Caco-2 (cell line): ENCODE data around the gene RAP1GAP2. TPM values are rescaled to one million over a fixed set of nuclear protein-coding genes. Genes with fewer than 3 reads are reported as not detected.

ENCODE experiments used
- BruUV-seq: library from RNA; stranded (reverse); fragments of 400-500 nt; replicated peaks from 2 replicates; lab custom pipeline; 2021; lab: Mats Ljungman, UMichigan
- CTCF ChIA-PET: fragments of 300-600 bp; sonication (Branson Sonifier 250); formaldehyde crosslinking; loops from one replicate; lab custom pipeline; 2022; ENCODE audit warnings: antibody characterized with exemption; lab: Charles Lee
- POLR2A ChIA-PET: fragments of 300-600 bp; sonication (Branson Sonifier 250); formaldehyde crosslinking; loops from one replicate; lab custom pipeline; 2022; ENCODE audit warnings: antibody characterized with exemption; lab: Charles Lee
- DNase-seq, 2 experiments: peaks; one replicate each; pipeline versions ENCODE4 v3.0.0 to v3.0.0-alpha.2; 2020 to 2022
- H3K27me3 ChIP-seq: replicated peaks from 2 replicates; pipeline ENCODE4 v1.6.0; 2011; ENCODE audit warnings: low read length; ENCODE audit not compliant: control insufficient read depth, insufficient read depth
- H3K36me3 ChIP-seq: 2 replicates; pipeline ENCODE4 v1.5.1; 2011; ENCODE audit warnings: low read length; ENCODE audit not compliant: control insufficient read depth, insufficient read depth
- H3K4me1 ChIP-seq: fragments of 250-450 bp; sonication (Bioruptor Pico); 2 replicates; pipeline ENCODE4 v1.5.1; 2020; ENCODE audit warnings: mild to moderate bottlenecking
- H3K4me3 ChIP-seq: 2 replicates; pipeline ENCODE4 v1.5.1; 2011; ENCODE audit warnings: low read depth, mild to moderate bottlenecking, control low read depth, low read length
- H3K9me3 ChIP-seq: fragments of 250-450 bp; sonication (Bioruptor Pico); 2 replicates; pipeline ENCODE4 v1.5.1; 2020; ENCODE audit warnings: mild to moderate bottlenecking, moderate library complexity
- H3K27ac Mint-ChIP-seq: one replicate; pipeline ENCODE4 v1.8.0; 2022; ENCODE audit warnings: mixed read lengths; ENCODE audit not compliant: unreplicated experiment
- H3K27me3 Mint-ChIP-seq: one replicate; pipeline ENCODE4 v1.8.0; 2022; ENCODE audit warnings: mixed read lengths; ENCODE audit not compliant: insufficient read depth, unreplicated experiment
- H3K36me3 Mint-ChIP-seq: one replicate; pipeline ENCODE4 v1.8.0; 2022; ENCODE audit warnings: mild to moderate bottlenecking, mixed read lengths; ENCODE audit not compliant: insufficient read depth, unreplicated experiment
- H3K4me1 Mint-ChIP-seq: one replicate; pipeline ENCODE4 v1.8.0; 2022; ENCODE audit warnings: low read depth, mixed read lengths; ENCODE audit not compliant: unreplicated experiment
- H3K4me3 Mint-ChIP-seq: one replicate; pipeline ENCODE4 v1.8.0; 2022; ENCODE audit warnings: mild to moderate bottlenecking, moderate library complexity, mixed read lengths; ENCODE audit not compliant: unreplicated experiment
- H3K9me3 Mint-ChIP-seq: one replicate; pipeline ENCODE4 v1.8.0; 2022; ENCODE audit warnings: mixed read lengths; ENCODE audit not compliant: unreplicated experiment
- intact Hi-C: fragments of 100-400 bp; cut with micrococcal nuclease; formaldehyde crosslinking; loops from one replicate; pipeline ENCODE4 v1.10.0; 2022; ENCODE audit not compliant: unreplicated experiment
- total RNA-seq: library from RNA; stranded (reverse); gene quantifications from 2 replicates; pipeline ENCODE4 v1.2.3, GENCODE V29; 2022
- TF ChIP-seq, protein P1 (sequence below), 2 experiments: fragments of 200-600 bp in 1 of 2; IDR thresholded peaks; 1 replicate in 1 of 2; 2 replicates in 1 of 2; pipeline versions ENCODE4 v1.5.1 to v1.8.0; 2011 to 2022; ENCODE audit warnings: antibody characterized with exemption in 1 of 2, control low read depth in 1 of 2, inconsistent platforms in 1 of 2, low read depth in 1 of 2, low read length in 1 of 2, mild to moderate bottlenecking in 1 of 2, moderate library complexity in 1 of 2; ENCODE audit not compliant: insufficient read depth in 1 of 2, severe bottlenecking in 1 of 2, unreplicated experiment in 1 of 2

Gene RAP1GAP2
- total RNA-seq, 1 experiment from 2014 or later: 45.3 TPM

DNA sequence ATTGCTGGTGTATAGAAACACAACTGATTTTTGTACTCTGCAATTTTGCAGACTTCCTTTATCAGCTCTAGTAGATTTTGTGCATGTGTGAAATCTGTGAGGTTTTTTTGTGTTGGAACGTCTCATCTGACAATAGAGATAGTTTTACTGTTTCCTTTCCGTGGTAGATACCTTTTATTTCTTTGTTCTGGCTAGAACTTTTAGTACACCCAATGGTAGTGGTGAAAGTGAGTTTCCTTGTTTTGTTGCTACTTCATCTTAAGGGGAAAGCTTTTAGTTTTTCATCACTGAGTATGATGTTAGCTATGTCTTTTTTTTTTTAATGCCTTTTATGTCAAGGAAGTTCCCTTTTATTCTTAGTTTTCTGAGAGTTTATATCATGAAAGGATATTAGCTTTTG, 149.1 kb downstream of the RAP1GAP2 start:
- ChIA-PET POLR2A (no interaction called here), CTCF (no interaction called here)
- Histone ChIP-seq H3K27me3 (no peaks in the 10 kb centered on the region), H3K4me3 (no peak overlapping the region), H3K4me1 (no peaks in the 10 kb centered on the region), H3K9me3 (no peaks in the 10 kb centered on the region), H3K36me3 (no peaks in the 10 kb centered on the region)
- Mint-ChIP-seq H3K9me3 (no peaks in the 10 kb centered on the region), H3K27me3 (no peaks in the 10 kb centered on the region), H3K4me1 (no peaks in the 10 kb centered on the region), H3K27ac (no peak overlapping the region), H3K4me3 (no peak overlapping the region), H3K36me3 (peaks cover 9% of the 10 kb centered on the region)
- DNase-seq: no peak
- TF ChIP-seq, protein P1, sequence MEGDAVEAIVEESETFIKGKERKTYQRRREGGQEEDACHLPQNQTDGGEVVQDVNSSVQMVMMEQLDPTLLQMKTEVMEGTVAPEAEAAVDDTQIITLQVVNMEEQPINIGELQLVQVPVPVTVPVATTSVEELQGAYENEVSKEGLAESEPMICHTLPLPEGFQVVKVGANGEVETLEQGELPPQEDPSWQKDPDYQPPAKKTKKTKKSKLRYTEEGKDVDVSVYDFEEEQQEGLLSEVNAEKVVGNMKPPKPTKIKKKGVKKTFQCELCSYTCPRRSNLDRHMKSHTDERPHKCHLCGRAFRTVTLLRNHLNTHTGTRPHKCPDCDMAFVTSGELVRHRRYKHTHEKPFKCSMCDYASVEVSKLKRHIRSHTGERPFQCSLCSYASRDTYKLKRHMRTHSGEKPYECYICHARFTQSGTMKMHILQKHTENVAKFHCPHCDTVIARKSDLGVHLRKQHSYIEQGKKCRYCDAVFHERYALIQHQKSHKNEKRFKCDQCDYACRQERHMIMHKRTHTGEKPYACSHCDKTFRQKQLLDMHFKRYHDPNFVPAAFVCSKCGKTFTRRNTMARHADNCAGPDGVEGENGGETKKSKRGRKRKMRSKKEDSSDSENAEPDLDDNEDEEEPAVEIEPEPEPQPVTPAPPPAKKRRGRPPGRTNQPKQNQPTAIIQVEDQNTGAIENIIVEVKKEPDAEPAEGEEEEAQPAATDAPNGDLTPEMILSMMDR (IDR thresholded peaks at IDR 0.05; ENCODE audit: insufficient read depth in 1 of 2, low read depth in 1 of 2, low read length in 1 of 2, severe bottlenecking in 1 of 2, unreplicated experiment in 1 of 2): no peak
- intact Hi-C loops: no loop called here
- BruUV-seq: no TSS peak

DNA sequence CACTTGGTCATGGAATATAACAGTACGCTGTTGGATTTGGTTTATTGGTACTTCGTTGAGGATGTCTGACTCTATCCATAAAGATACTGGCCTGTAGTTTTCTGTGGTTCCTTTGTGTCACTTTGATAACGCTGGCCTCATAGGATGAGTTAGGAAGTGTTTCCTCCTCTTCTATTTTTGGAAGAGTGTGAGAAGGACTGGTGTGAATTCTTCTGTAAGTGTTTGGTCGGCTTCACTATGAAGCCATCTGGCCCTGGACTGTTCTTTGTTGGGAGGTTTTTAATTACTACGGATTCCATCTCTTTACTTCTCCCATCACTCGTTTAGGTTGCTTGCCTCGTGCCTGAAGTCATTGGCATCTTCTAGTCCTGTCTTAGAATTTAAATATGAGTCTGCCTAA, 149.9 kb downstream of the RAP1GAP2 start:
- Mint-ChIP-seq H3K27ac (no peak overlapping the region), H3K4me1 (no peaks in the 10 kb centered on the region), H3K4me3 (no peak overlapping the region), H3K9me3 (no peaks in the 10 kb centered on the region), H3K36me3 (peaks cover 5% of the 10 kb centered on the region), H3K27me3 (no peaks in the 10 kb centered on the region)
- Histone ChIP-seq H3K9me3 (no peaks in the 10 kb centered on the region), H3K36me3 (no peaks in the 10 kb centered on the region), H3K27me3 (no peaks in the 10 kb centered on the region), H3K4me3 (no peak overlapping the region), H3K4me1 (no peaks in the 10 kb centered on the region)
- intact Hi-C loops: no loop called here
- no TSS peak for BruUV-seq
- TF ChIP-seq, protein P1 (IDR thresholded peaks at IDR 0.05; ENCODE audit: insufficient read depth in 1 of 2, low read depth in 1 of 2, low read length in 1 of 2, severe bottlenecking in 1 of 2, unreplicated experiment in 1 of 2): no peak
- CTCF ChIA-PET: no interaction called here
- no peak for DNase-seq
- POLR2A ChIA-PET: no interaction called here

DNA sequence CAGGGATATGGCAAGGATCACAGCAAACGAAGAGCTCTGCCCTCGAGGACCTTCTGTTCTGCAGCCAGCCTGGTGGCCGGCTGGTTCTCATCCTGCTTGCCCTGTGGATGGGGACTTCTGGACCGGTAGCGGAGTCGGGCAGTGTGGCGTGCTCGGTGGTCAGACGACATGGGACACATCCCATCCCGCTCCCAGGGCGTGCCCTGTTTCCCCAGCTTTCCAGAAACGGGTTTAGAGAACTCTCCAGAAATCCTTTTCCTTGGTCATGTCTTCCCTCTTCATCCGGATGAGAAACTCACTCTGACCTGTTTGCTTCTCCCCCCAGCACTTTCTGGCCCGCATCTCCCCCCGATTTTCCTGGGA, 151.3 kb downstream of the RAP1GAP2 start:
- CTCF ChIA-PET: interaction anchor here (1.3 kb wide), 1 partner anchor 66 kb away, joined by 3 read pairs; no protein-coding TSS in a partner anchor

More for the DNA sequence above, 151.3 kb downstream of the RAP1GAP2 start:
- no peaks in the 10 kb centered on the region for H3K36me3 Mint-ChIP-seq
- no peaks in the 10 kb centered on the region for H3K4me1 Mint-ChIP-seq
- POLR2A ChIA-PET: no interaction called here
- H3K4me3 Mint-ChIP-seq: no peak overlapping the region
- no peaks in the 10 kb centered on the region for H3K4me1 ChIP-seq
- no peaks in the 10 kb centered on the region for H3K9me3 Mint-ChIP-seq
- H3K9me3 ChIP-seq: no peaks in the 10 kb centered on the region
- no peaks in the 10 kb centered on the region for H3K27me3 Mint-ChIP-seq
- H3K27me3 ChIP-seq: no peaks in the 10 kb centered on the region
- no peak for DNase-seq
- no peak overlapping the region for H3K4me3 ChIP-seq
- intact Hi-C loops: no loop called here
- TF ChIP-seq, protein P1 (IDR thresholded peaks at IDR 0.05; ENCODE audit: insufficient read depth in 1 of 2, low read depth in 1 of 2, low read length in 1 of 2, severe bottlenecking in 1 of 2, unreplicated experiment in 1 of 2): no peak
- H3K36me3 ChIP-seq: no peaks in the 10 kb centered on the region
- no peak overlapping the region for H3K27ac Mint-ChIP-seq
- no TSS peak for BruUV-seq
